Stimulated activated naive CD8-positive, alpha-beta T cell treated with anti-CD3 and anti-CD28 coated beads, Interleukin-15, Interleukin-2, amounts not matched to agents 100 ng/mL and 50 ng/mL, for 24 hours (primary cell): Measurements from ENCODE around the gene SPOCK1.

Source experiments
- H3K27ac Mint-ChIP-seq: one replicate; pipeline ENCODE4 v1.8.0; 2021; ENCODE audit warnings: mild to moderate bottlenecking, mixed read lengths
- H3K27me3 Mint-ChIP-seq: one replicate; pipeline ENCODE4 v1.8.0; 2021; ENCODE audit warnings: mixed read lengths
- H3K36me3 Mint-ChIP-seq: one replicate; pipeline ENCODE4 v1.8.0; 2021; ENCODE audit warnings: low read depth, mixed read lengths
- H3K4me1 Mint-ChIP-seq: one replicate; pipeline ENCODE4 v1.8.0; 2021; ENCODE audit warnings: low read depth, mixed read lengths
- H3K4me3 Mint-ChIP-seq: one replicate; pipeline ENCODE4 v1.8.0; 2021; ENCODE audit warnings: mild to moderate bottlenecking, mixed read lengths
- H3K9me3 Mint-ChIP-seq: one replicate; pipeline ENCODE4 v1.8.0; 2021; ENCODE audit warnings: mixed read lengths

The SPOCK1 gene

GRCh38 chr5:137309290-137309689 is 189.8 kb downstream of the SPOCK1 start:
- Mint-ChIP-seq H3K27me3 (peaks cover 4% of the 10 kb centered on the region), H3K27ac (no peak overlapping the region), H3K36me3 (no peaks in the 10 kb centered on the region), H3K9me3 (no peaks in the 10 kb centered on the region), H3K4me1 (no peaks in the 10 kb centered on the region), H3K4me3 (no peak overlapping the region)

DNA sequence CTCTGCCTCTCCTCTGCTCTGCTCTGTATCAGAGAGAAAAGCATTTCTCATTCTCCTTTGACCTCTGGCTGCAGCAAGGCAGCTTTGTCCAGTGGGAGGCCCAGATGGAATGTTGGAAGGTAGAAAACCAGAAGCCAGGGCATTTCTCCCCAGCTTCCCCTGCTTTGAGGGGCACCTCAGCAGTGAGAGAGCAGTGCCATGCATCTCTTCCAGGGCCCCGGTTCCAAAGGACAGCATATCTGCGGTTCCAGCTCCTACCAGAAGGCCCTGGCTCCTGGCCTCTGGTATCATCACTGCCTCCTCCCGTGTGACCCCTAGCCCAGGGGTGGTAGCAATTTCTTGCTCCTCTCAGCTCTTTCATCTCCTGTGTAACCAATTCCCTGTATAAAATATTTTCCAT is 190.8 kb downstream of the SPOCK1 start:
- H3K4me1 Mint-ChIP-seq = no peaks in the 10 kb centered on the region
- H3K9me3 Mint-ChIP-seq = no peaks in the 10 kb centered on the region
- H3K27ac Mint-ChIP-seq = no peak overlapping the region
- H3K36me3 Mint-ChIP-seq = no peaks in the 10 kb centered on the region
- no peak overlapping the region for H3K4me3 Mint-ChIP-seq
- H3K27me3 Mint-ChIP-seq = peaks cover 4% of the 10 kb centered on the region

GRCh38 chr5:137306903-137307302 is 192.2 kb downstream of the SPOCK1 start:
- Mint-ChIP-seq H3K36me3 (no peaks in the 10 kb centered on the region), H3K9me3 (no peaks in the 10 kb centered on the region), H3K27me3 (peaks cover 4% of the 10 kb centered on the region), H3K27ac (no peak overlapping the region), H3K4me1 (no peaks in the 10 kb centered on the region), H3K4me3 (no peak overlapping the region)

- H3K4me1 Mint-ChIP-seq = no peaks in the 10 kb centered on the region
- peaks cover 10% of the 10 kb centered on the region for H3K27me3 Mint-ChIP-seq
- H3K4me3 Mint-ChIP-seq = no peak overlapping the region
- no peaks in the 10 kb centered on the region for H3K9me3 Mint-ChIP-seq
- no peaks in the 10 kb centered on the region for H3K36me3 Mint-ChIP-seq
- H3K27ac Mint-ChIP-seq = no peak overlapping the region
Measured at GRCh38 chr5:137305971-137306602, 193.0 kb downstream of the SPOCK1 start.

GRCh38 chr5:137304226-137304874 is 194.8 kb downstream of the SPOCK1 start:
- H3K9me3 Mint-ChIP-seq = no peaks in the 10 kb centered on the region
- no peaks in the 10 kb centered on the region for H3K36me3 Mint-ChIP-seq
- H3K4me1 Mint-ChIP-seq = no peaks in the 10 kb centered on the region
- H3K27me3 Mint-ChIP-seq = peaks cover 14% of the 10 kb centered on the region
- no peak overlapping the region for H3K4me3 Mint-ChIP-seq
- no peak overlapping the region for H3K27ac Mint-ChIP-seq

DNA sequence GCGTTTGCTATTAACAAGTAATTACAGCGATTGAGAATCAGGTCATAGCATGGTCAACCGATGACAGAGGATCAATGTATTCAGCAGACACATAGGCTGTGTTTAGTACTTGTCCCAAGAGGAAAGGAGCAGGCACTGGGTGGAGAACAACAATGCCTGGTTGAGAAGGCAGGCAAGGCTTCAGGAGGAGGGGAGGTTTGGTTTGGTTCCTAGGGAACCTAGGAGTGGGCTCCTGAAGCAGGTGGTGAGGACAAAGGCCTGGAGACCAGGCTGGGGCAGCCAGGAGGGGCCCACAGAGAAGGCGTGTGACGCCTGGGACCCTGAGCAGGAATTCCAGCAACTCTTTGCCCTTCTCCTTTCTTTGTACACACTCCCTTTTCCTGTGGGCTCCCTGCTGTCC is 195.6 kb downstream of the SPOCK1 start:
- Mint-ChIP-seq H3K9me3 (no peaks in the 10 kb centered on the region), H3K27ac (no peak overlapping the region), H3K36me3 (no peaks in the 10 kb centered on the region), H3K27me3 (peaks cover 15% of the 10 kb centered on the region), H3K4me1 (no peaks in the 10 kb centered on the region), H3K4me3 (no peak overlapping the region)

DNA sequence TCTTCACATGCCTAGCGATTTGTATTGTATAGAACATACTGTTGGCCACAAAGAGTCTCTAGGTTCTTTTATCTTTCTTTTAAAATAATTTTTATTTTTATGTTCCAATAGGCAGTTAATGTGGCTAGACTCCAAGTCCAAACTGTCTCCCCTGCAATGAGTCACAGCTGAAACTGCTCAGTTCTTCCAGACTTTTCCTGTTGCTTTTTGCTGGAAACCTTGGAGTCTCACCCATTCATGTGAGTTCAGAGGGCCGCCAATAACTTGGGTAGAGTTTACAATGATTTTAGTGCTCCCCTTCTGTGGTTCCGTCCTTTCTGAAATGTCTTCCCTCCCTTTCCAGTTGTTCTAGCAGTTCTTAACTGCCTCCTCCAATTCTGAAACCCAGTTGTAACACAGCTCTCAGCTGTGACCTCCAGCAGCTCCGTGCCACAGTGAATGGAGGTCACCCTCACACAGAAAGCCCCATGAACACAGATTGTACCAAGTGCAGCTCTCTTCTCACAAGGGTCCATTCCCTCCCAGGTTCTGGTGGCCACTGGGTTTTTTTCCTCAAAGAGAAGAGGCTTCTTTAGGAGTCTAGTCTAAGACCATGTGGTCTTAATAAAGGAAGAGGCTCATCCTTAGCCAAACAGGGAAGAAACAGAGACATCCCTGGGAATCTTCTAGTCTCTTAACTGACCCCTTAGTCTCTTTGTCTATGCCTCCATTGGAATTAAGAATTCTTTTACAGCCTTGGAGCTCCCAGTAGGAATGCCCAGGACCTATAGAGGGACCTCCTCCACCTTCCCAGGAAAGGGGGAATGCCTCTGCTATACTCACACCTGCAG is 198.5 kb downstream of the SPOCK1 start:
- Mint-ChIP-seq H3K4me3 (no peak overlapping the region), H3K36me3 (no peaks in the 10 kb centered on the region), H3K27me3 (peaks cover 17% of the 10 kb centered on the region), H3K4me1 (no peaks in the 10 kb centered on the region), H3K9me3 (no peaks in the 10 kb centered on the region), H3K27ac (no peak overlapping the region)

- Mint-ChIP-seq H3K27ac (no peak overlapping the region), H3K36me3 (no peaks in the 10 kb centered on the region), H3K4me3 (no peak overlapping the region), H3K4me1 (no peaks in the 10 kb centered on the region), H3K27me3 (peaks cover 8% of the 10 kb centered on the region), H3K9me3 (no peaks in the 10 kb centered on the region)
Measured at GRCh38 chr5:137296213-137296781, 202.8 kb downstream of the SPOCK1 start.

- peaks cover 4% of the 10 kb centered on the region for H3K27me3 Mint-ChIP-seq
- H3K9me3 Mint-ChIP-seq = no peaks in the 10 kb centered on the region
- no peaks in the 10 kb centered on the region for H3K4me1 Mint-ChIP-seq
- H3K36me3 Mint-ChIP-seq = no peaks in the 10 kb centered on the region
- H3K4me3 Mint-ChIP-seq = no peak overlapping the region
- no peak overlapping the region for H3K27ac Mint-ChIP-seq
Measured at GRCh38 chr5:137294604-137295003, 204.5 kb downstream of the SPOCK1 start.

DNA sequence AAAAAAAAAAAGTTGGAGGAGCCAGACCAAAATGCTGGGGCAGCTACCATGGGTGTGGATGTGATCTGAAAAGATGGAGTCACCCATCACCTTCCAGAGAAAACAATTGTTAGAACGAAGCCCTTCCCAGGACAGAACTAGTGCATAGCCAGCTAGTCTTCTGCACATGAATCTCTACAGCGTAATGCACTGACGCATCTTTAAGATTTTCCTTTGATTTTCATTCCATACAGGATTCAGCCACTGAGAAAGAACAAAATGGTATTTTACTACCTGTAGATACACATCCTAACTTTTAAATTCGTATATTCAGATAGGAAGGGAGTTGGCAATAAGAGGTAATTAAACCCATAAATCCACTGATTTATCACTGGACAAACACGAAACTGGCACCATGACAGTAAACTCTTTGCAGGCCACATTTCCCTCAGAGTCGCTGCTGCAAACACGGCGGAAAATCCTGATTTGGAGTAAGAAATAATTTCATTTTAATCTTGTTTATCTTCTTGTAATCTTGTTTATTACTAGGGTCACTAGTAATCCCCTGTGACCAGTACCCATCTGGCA is 206.6 kb downstream of the SPOCK1 start:
- Mint-ChIP-seq H3K4me1 (no peaks in the 10 kb centered on the region), H3K36me3 (no peaks in the 10 kb centered on the region), H3K4me3 (no peak overlapping the region), H3K27ac (no peak overlapping the region), H3K9me3 (no peaks in the 10 kb centered on the region), H3K27me3 (peaks cover 2% of the 10 kb centered on the region)

- H3K9me3 Mint-ChIP-seq = no peaks in the 10 kb centered on the region
Measured at GRCh38 chr5:137291436-137291835, 207.7 kb downstream of the SPOCK1 start.

DNA sequence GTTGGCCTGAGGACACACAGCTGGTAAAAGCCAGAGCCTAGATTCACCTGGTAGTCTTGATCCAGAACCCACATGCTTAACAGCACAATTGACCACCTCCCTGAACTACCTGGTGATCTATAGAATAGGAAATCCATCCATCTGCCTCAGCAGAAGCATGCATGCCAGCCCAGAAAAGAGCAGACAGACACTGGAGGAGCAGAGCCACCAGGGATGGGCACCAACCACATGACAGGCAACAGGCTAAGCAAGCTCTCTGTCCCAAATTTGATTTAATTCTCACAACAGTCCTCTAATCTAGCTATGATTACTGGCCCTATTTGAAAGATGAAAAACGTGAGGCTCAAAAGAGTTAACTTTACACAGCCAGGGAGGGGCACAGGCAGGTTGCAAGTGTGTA is 208.1 kb downstream of the SPOCK1 start:
- Mint-ChIP-seq H3K4me3 (no peak overlapping the region), H3K36me3 (no peaks in the 10 kb centered on the region), H3K4me1 (no peaks in the 10 kb centered on the region), H3K27me3 (peaks cover 7% of the 10 kb centered on the region), H3K9me3 (no peaks in the 10 kb centered on the region), H3K27ac (no peak overlapping the region)

More at GRCh38 chr5:137291436-137291835, 207.7 kb downstream of the SPOCK1 start:
- H3K4me3 Mint-ChIP-seq = no peak overlapping the region
- H3K27ac Mint-ChIP-seq = no peak overlapping the region
- no peaks in the 10 kb centered on the region for H3K4me1 Mint-ChIP-seq
- peaks cover 7% of the 10 kb centered on the region for H3K27me3 Mint-ChIP-seq
- no peaks in the 10 kb centered on the region for H3K36me3 Mint-ChIP-seq

DNA sequence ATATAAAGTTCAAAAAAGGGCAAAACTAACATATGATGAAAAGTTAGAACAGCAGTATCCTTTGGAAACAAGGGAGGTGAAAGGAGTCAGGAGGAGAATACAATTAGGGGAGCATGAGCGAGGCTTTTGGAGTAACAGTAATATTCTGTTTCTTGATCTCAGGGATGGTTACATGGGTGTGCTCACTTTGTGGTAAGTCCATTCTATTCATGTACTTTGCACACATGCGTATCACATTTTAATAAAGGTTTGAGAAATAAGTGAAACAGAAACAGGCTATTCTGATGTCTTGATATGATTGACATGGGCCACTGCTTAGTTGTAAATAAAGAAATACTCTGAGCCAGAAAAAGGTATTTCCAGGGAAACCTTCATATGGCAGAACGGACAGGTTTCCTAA is 208.8 kb downstream of the SPOCK1 start:
- peaks cover 7% of the 10 kb centered on the region for H3K27me3 Mint-ChIP-seq
- H3K4me3 Mint-ChIP-seq = no peak overlapping the region
- no peaks in the 10 kb centered on the region for H3K4me1 Mint-ChIP-seq
- H3K9me3 Mint-ChIP-seq = no peaks in the 10 kb centered on the region
- no peaks in the 10 kb centered on the region for H3K36me3 Mint-ChIP-seq
- no peak overlapping the region for H3K27ac Mint-ChIP-seq

- no peak overlapping the region for H3K4me3 Mint-ChIP-seq
- H3K9me3 Mint-ChIP-seq = no peaks in the 10 kb centered on the region
- H3K4me1 Mint-ChIP-seq = no peaks in the 10 kb centered on the region
- no peaks in the 10 kb centered on the region for H3K36me3 Mint-ChIP-seq
- no peak overlapping the region for H3K27ac Mint-ChIP-seq
- H3K27me3 Mint-ChIP-seq = peaks cover 7% of the 10 kb centered on the region
Measured at GRCh38 chr5:137289856-137290255, 209.3 kb downstream of the SPOCK1 start.

GRCh38 chr5:137287569-137287968 is 211.6 kb downstream of the SPOCK1 start:
- Mint-ChIP-seq H3K36me3 (no peaks in the 10 kb centered on the region), H3K27ac (no peak overlapping the region), H3K9me3 (no peaks in the 10 kb centered on the region), H3K4me1 (no peaks in the 10 kb centered on the region), H3K27me3 (peaks cover 7% of the 10 kb centered on the region), H3K4me3 (no peak overlapping the region)
